GM15510 (cell line): Measurements from ENCODE around the gene UTP4.

Experiments
- POLR2A ChIP-seq: IDR thresholded peaks from 3 replicates; pipeline ENCODE4 v1.6.1; 2011; ENCODE audit warnings: borderline replicate concordance; ENCODE audit not compliant: insufficient read length; ENCODE audit errors: extremely low read depth

The UTP4 gene

DNA sequence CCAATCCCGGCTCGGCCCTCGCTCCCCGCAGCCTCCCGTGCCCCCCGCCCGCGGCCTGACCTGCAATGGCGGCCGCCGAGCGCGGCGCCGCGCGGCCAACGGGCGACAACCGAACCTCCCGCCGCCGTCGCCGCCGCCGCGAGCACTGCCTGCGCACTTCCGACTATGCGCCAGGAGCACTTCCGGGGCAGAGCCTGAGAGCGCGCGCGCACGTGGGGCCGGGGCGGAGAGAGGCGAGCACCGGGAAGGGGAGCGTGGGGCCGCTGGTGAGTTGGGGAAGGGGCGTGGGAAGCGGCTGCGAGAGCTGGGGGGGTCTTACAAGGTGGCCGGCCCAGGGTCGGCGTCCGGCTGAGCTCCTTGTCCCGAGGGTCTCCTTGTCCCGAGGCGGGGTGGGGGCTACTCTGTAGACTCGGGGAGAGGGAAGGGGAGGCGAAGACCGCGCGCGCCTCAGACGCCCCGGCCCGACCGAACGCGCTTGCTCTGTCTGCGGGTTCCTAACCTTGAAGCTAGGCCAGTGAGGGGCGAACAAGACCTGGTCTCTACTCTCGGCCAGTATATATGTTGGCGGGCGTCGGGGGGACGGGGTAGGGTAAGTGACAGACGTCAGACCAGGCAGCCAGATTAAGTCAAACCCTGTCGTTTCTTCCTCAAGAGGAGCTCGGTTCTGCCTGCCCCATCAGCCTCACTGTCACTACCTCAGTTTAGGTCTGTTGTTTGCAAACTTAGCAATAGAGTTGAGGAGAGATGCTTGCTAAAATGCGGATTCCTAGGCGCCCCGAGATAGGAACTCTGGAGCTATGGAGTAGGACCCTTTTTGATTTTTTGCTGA lies at the start of gene UTP4, which contains the start of gene CHTF8:
Gene UTP4, plus strand, starts transcription at position 226 of the 829 bp plus-strand sequence. CDS start 811 bp downstream, outside the sequence.
Gene CHTF8, minus strand, starts transcription at position 165 of the 829 bp plus-strand sequence. CDS start 11,130 bp downstream, outside the sequence.
- TF ChIP-seq POLR2A, result peak; percentile 95

GRCh38 chr16:69083306-69083941 lies 49.0 kb upstream of the UTP4 start:
- no peak for TF ChIP-seq POLR2A

DNA sequence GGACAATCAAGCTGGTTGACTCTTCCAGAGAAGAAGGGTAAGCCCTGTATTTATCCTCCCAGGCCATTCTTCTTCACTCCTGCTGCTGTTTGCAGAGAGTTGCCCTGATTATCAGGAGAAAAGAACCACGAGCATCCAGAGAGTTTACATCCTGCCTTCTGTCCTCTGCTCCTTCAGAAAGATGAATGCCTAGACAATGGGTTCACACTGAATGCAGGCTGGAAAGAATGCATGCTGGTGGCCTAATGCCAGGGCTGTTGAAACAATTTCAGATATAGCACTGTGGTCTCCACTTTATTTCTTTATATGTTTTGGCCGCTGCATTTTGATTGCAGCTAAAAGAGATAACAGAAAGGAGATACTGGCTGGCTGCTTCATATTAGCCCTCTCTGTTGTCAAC lies 48.2 kb upstream of the UTP4 start:
- no peak for TF ChIP-seq POLR2A

DNA sequence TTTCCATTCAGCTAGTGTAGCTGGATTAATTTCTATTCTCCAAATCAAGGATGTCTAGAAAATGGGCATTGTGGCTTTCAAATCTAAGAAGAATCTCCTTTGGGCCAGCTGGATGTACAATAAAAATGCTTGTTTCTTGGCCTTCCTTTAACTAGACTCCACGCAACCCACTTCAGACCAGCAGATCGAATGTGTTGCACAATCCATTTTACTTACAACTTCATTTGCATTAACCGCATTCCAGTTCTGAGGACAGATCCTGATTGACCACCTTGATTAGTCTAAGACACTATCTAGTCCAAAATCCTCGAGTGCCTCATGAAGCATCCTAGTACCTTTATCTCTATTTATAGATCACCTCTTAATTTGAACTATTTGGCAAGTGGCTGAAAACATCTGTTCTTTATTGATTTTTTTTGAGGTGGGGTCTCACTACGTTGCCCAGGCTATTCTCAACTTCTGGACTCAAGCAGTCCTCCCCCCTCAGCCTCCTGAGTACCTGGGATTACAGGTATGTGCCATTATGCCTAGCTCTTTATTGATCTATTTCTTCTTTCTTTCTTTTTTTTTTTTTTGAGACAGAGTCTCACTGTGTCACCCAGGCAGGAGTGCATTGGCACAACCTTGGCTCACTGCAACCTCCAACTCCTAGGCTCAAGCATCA lies 47.3 kb upstream of the UTP4 start:
- TF ChIP-seq POLR2A, result no peak

- no peak for TF ChIP-seq POLR2A
These were observed 45.3 kb upstream of the UTP4 start for GRCh38 chr16:69087161-69087581.

GRCh38 chr16:69088684-69089083 lies 43.8 kb upstream of the UTP4 start:
- no peak for TF ChIP-seq POLR2A

DNA sequence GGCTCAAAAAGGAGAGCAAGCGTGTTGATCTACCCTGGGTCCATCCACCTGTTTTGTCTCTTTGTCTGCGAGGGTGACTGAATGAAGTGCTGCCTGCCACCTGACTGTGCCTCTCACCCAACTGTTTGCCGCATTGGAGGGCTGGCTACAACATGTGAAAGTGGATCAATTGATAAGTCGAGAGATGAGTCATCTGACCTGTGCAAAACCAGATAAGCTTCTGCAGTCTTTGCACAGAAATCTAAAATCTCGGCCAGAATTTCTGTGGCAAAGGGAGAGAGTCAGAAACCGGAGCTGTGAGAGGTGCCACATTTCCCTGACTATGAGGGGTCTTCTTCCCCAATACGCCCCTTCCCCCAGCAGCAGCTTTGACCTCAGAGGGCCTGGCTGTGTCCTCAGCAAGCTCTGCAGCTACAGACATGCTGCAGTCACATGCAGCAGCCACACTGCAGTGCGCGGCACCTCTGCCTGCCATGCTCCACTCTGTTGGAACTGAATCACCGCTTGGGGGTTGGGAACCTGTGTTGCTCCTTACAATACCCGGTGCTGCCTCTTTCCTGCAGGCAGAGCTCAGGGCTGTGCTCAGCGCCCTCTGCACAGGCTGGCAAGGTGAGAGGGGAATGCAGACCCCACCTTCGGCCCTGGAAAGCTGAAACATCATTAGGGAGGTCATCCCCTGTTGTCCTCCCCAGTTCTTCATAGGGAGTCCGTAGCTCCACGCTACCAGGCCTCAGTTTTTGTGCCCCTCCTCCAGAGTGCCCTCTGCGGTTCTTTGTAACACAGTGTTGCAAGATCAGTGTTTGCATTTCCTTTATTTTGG lies 43.1 kb upstream of the UTP4 start:
- TF ChIP-seq POLR2A, result no peak

DNA sequence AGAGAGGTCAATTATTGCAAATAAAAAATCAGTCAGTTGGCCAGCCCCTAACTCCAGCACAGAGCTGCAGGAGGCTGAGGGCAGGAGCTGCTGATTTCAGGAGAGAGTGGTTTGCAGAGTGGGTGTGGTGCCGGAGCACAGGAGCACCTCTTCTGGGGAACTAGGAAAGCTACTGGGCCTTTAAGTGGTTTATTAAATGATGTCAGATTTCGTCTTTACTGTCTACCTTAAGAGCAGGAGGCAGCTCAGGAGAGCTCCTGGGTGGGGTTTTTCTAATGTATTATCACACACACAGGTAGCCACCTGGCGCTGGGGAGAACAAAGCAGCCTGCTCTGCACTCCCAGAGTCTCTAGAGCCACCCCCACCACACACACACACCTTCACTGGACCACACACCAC lies 38.5 kb upstream of the UTP4 start:
- no peak for TF ChIP-seq POLR2A

GRCh38 chr16:69094501-69094900 lies 37.9 kb upstream of the UTP4 start:
- TF ChIP-seq POLR2A, result no peak

- no peak for TF ChIP-seq POLR2A
These were observed 37.3 kb upstream of the UTP4 start for GRCh38 chr16:69095193-69095592.

GRCh38 chr16:69100071-69100691 lies 32.3 kb upstream of the UTP4 start:
- TF ChIP-seq POLR2A, result no peak

GRCh38 chr16:69105501-69106361 lies 26.7 kb upstream of the UTP4 start, which contains the start of gene HAS3:
TSS of gene HAS3 (plus strand) at chr16:69105653. CDS start at chr16:69109396, 3,743 bp downstream.
- no peak for TF ChIP-seq POLR2A

GRCh38 chr16:69106491-69107315 lies 25.7 kb upstream of the UTP4 start:
- no peak for TF ChIP-seq POLR2A
